Astrocyte (in vitro differentiated cells and primary cell): ENCODE data around the gene IRF2BPL. TPM values are rescaled to one million over a fixed set of nuclear protein-coding genes. Genes with fewer than 3 reads are reported as not detected.

Source experiments
- DNase-seq: peaks from one replicate; pipeline ENCODE4 v3.0.0-alpha.2; 2010; ENCODE audit warnings: low read depth
- FAIRE-seq: peaks from 2 replicates; lab custom pipeline; 2011; peaks lifted over from hg19 to GRCh38; lab: Jason Lieb, UNC
- H2AFZ ChIP-seq: 2 replicates; pipeline ENCODE4 v1.6.0; 2012; ENCODE audit warnings: low read depth, low read length, inconsistent platforms
- H3K27ac ChIP-seq: 2 replicates; pipeline ENCODE4 v1.5.1; 2011; ENCODE audit warnings: low read depth, low read length, inconsistent platforms
- H3K27me3 ChIP-seq: 2 replicates; pipeline ENCODE4 v1.6.0; 2011; ENCODE audit warnings: low read length, inconsistent platforms; ENCODE audit not compliant: insufficient read depth
- H3K36me3 ChIP-seq: 2 replicates; pipeline ENCODE4 v1.5.1; 2011; ENCODE audit warnings: low read length, inconsistent platforms; ENCODE audit not compliant: insufficient read depth
- H3K4me1 ChIP-seq: 2 replicates; pipeline ENCODE4 v1.5.1; 2011; ENCODE audit warnings: low read length, inconsistent platforms; ENCODE audit not compliant: insufficient read depth
- H3K4me2 ChIP-seq: 2 replicates; pipeline ENCODE4 v1.6.0; 2012; ENCODE audit warnings: low read length, inconsistent platforms
- H3K4me3 ChIP-seq: 2 replicates; pipeline ENCODE4 v1.5.1; 2011; ENCODE audit warnings: low read depth, mild to moderate bottlenecking, low read length, inconsistent platforms; ENCODE audit not compliant: insufficient read depth
- H3K79me2 ChIP-seq: 2 replicates; pipeline ENCODE4 v1.6.0; 2012; ENCODE audit warnings: mild to moderate bottlenecking, low read length, inconsistent platforms; ENCODE audit not compliant: insufficient read depth
- H3K9ac ChIP-seq: 2 replicates; pipeline ENCODE4 v1.6.0; 2012; ENCODE audit warnings: mild to moderate bottlenecking, low read length, inconsistent platforms
- H3K9me3 ChIP-seq: 2 replicates; pipeline ENCODE4 v1.5.1; 2012; ENCODE audit warnings: low read depth, mild to moderate bottlenecking, low read length, inconsistent platforms; ENCODE audit not compliant: insufficient read depth
- H4K20me1 ChIP-seq: 2 replicates; pipeline ENCODE4 v1.6.0; 2012; ENCODE audit warnings: low read length, inconsistent platforms; ENCODE audit not compliant: insufficient read depth
- H3K27ac Mint-ChIP-seq: one replicate; pipeline ENCODE4 v1.8.0; 2021; ENCODE audit warnings: mild to moderate bottlenecking, mixed read lengths; ENCODE audit not compliant: unreplicated experiment
- H3K27me3 Mint-ChIP-seq: one replicate; pipeline ENCODE4 v1.8.0; 2021; ENCODE audit warnings: low read depth, mixed read lengths; ENCODE audit not compliant: unreplicated experiment
- H3K36me3 Mint-ChIP-seq: one replicate; pipeline ENCODE4 v1.8.0; 2021; ENCODE audit warnings: low read depth, mixed read lengths; ENCODE audit not compliant: unreplicated experiment
- H3K4me1 Mint-ChIP-seq: one replicate; pipeline ENCODE4 v1.8.0; 2021; ENCODE audit warnings: low read depth, mixed read lengths; ENCODE audit not compliant: unreplicated experiment
- H3K4me3 Mint-ChIP-seq: one replicate; pipeline ENCODE4 v1.8.0; 2021; ENCODE audit warnings: mild to moderate bottlenecking, moderate library complexity, mixed read lengths; ENCODE audit not compliant: unreplicated experiment
- H3K9me3 Mint-ChIP-seq: one replicate; pipeline ENCODE4 v1.8.0; 2021; ENCODE audit warnings: mild to moderate bottlenecking, mixed read lengths; ENCODE audit not compliant: unreplicated experiment
- CTCF ChIP-seq: IDR thresholded peaks from 2 replicates; pipeline ENCODE4 v1.5.1; 2011; ENCODE audit warnings: low read depth, mild to moderate bottlenecking, inconsistent platforms, low read length, moderate library complexity; ENCODE audit not compliant: insufficient read depth
- EZH2 ChIP-seq: IDR thresholded peaks from 2 replicates; pipeline ENCODE4 v1.6.1; 2012; ENCODE audit warnings: mild to moderate bottlenecking, low read length, inconsistent platforms; ENCODE audit not compliant: insufficient read depth
- total RNA-seq: library from RNA; stranded (reverse); gene quantifications from 2 replicates; pipeline ENCODE4 v1.2.1, GENCODE V29; 2021

Gene IRF2BPL
- total RNA-seq, 1 donor from 2014 or later = 42.7 TPM

DNA sequence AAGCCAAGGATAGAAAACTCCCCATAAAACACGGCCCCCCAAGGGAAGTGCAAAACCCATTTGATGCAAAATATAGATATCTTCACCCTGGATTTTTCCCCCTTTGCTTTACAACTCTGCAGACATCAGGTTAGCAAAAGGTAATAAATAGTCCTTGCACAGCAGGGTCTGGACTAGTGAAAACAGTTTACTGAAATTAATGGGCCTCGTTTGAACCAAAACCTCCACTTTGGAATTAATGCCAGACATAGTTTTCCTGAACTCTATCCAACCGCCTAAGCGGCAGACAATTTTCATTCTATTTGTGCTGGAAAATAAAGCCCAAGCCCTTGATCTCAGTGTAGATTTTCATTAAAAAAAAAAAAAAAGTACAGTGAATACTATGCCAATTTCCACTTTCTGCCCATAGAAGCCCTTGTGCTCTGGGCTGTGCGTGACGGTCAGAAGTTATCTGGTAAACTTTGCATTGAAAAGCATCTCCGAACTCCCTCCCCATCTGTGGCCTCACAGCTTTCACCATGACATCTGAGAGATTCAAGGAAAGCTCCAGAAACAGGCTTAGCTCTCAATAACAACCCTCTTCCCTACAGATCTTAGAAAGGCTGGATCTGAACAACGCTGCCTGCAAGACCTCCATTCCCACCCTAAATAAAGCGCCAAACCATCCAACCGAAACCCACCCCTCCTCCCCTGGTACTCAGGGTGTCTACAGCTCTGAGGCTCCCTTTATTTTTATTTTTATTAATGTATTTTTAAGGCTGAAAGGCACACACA is 11.0 kb upstream of the IRF2BPL start:
- peak overlapping the region; percentile 72 for H3K4me3 Mint-ChIP-seq
- H3K4me1 ChIP-seq = peaks cover 75% of the 10 kb centered on the region
- peak overlapping the region; percentile 87 for H3K4me2 ChIP-seq
- peak overlapping the region; percentile 19 for H2AFZ ChIP-seq
- H3K27ac ChIP-seq = peak overlapping the region; percentile 96
- peaks cover 70% of the 10 kb centered on the region for H3K4me1 Mint-ChIP-seq
- peak overlapping the region; percentile 94 for H3K27ac Mint-ChIP-seq
- no peak for TF ChIP-seq CTCF
- no peak for TF ChIP-seq EZH2
- no peaks in the 10 kb centered on the region for H3K79me2 ChIP-seq
- H3K9me3 ChIP-seq = no peaks in the 10 kb centered on the region
- H3K9me3 Mint-ChIP-seq = no peaks in the 10 kb centered on the region
- no peaks in the 10 kb centered on the region for H3K36me3 ChIP-seq
- FAIRE-seq (no peak), DNase-seq (peak; percentile 63)
- no peaks in the 10 kb centered on the region for H3K27me3 Mint-ChIP-seq
- no peaks in the 10 kb centered on the region for H3K36me3 Mint-ChIP-seq
- H3K27me3 ChIP-seq = no peaks in the 10 kb centered on the region
- H3K9ac ChIP-seq = peak overlapping the region; percentile 84
- H4K20me1 ChIP-seq = no peaks in the 10 kb centered on the region
- H3K4me3 ChIP-seq = peak overlapping the region; percentile 30

- FAIRE-seq = no peak
- H3K27ac Mint-ChIP-seq = peak overlapping the region; percentile 94
- peak overlapping the region; percentile 84 for H3K9ac ChIP-seq
Observed at GRCh38 chr14:77037938-77038568, 9.5 kb upstream of the IRF2BPL start.

More at GRCh38 chr14:77037938-77038568, 9.5 kb upstream of the IRF2BPL start:
- no peaks in the 10 kb centered on the region for H4K20me1 ChIP-seq
- Mint-ChIP-seq H3K9me3 (no peaks in the 10 kb centered on the region), H3K4me1 (peaks cover 61% of the 10 kb centered on the region), H3K27me3 (no peaks in the 10 kb centered on the region), H3K36me3 (no peaks in the 10 kb centered on the region), H3K4me3 (peak overlapping the region; percentile 60)
- no peaks in the 10 kb centered on the region for H3K36me3 ChIP-seq
- H3K79me2 ChIP-seq = no peaks in the 10 kb centered on the region
- peak overlapping the region; percentile 87 for H3K4me2 ChIP-seq
- no peaks in the 10 kb centered on the region for H3K9me3 ChIP-seq
- peaks cover 73% of the 10 kb centered on the region for H3K4me1 ChIP-seq
- TF ChIP-seq CTCF = no peak
- no peak for TF ChIP-seq EZH2
- H3K27me3 ChIP-seq = no peaks in the 10 kb centered on the region
- H3K27ac ChIP-seq = peak overlapping the region; percentile 96
- H2AFZ ChIP-seq = peak overlapping the region; percentile 37
- H3K4me3 ChIP-seq = peak overlapping the region; percentile 39
- peak; percentile 50 for DNase-seq
